Uterus (tissue), 2 donors: ENCODE data around the gene ZNF32.

Experiments
- POLR2A ChIP-seq, 2 donors: fragments of 450-650 bp; IDR thresholded peaks; one replicate each; pipeline ENCODE4 v1.6.1; 2016; ENCODE audit warnings: antibody characterized with exemption in 2 of 2, mild to moderate bottlenecking in 1 of 2, moderate library complexity in 1 of 2
- TF ChIP-seq, protein P1 (sequence below), 4 experiments: fragments of 200-600 bp in 2 of 4; fragments of 450-650 bp in 2 of 4; sonication (generic) in 2 of 4; IDR thresholded peaks; one replicate each; pipeline ENCODE4 v1.5.1; 2016 to 2019; ENCODE audit warnings: antibody characterized with exemption in 4 of 4, mild to moderate bottlenecking in 2 of 4, moderate library complexity in 1 of 4

DNA sequence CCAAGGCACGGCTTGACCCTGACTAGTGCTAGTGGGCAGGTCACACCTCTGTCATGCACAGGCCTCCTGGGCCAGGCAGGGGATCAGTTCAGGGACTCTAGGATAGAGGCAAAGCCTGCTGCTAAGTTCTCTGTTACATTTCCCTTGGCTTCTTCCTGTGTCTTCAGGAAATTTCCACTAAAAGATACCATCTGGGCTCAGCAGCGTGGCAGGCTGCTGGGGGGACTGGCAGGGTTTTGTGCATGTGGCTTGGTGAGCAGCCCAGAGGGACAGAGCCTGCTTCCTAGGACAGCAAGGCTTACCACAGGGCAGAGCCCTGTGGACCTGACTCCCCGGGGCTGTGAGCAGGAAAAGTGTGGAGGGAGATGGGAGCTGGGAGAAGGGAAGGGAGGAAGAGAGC lies 20.7 kb upstream of the ZNF32 start:
- TF ChIP-seq, protein P1, sequence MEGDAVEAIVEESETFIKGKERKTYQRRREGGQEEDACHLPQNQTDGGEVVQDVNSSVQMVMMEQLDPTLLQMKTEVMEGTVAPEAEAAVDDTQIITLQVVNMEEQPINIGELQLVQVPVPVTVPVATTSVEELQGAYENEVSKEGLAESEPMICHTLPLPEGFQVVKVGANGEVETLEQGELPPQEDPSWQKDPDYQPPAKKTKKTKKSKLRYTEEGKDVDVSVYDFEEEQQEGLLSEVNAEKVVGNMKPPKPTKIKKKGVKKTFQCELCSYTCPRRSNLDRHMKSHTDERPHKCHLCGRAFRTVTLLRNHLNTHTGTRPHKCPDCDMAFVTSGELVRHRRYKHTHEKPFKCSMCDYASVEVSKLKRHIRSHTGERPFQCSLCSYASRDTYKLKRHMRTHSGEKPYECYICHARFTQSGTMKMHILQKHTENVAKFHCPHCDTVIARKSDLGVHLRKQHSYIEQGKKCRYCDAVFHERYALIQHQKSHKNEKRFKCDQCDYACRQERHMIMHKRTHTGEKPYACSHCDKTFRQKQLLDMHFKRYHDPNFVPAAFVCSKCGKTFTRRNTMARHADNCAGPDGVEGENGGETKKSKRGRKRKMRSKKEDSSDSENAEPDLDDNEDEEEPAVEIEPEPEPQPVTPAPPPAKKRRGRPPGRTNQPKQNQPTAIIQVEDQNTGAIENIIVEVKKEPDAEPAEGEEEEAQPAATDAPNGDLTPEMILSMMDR (IDR thresholded peaks at IDR 0.05), result no peak
- TF ChIP-seq POLR2A (IDR thresholded peaks at IDR 0.05), result no peak
